22Rv1 (cell line): ENCODE results near the gene SLIT3.

ENCODE experiments used
- CTCF ChIP-seq: fragments of 450-650 bp; IDR thresholded peaks from 2 replicates; pipeline ENCODE4 v1.5.1; 2017; ENCODE audit warnings: mild to moderate bottlenecking
- ZFX ChIP-seq: fragments of 450-650 bp; IDR thresholded peaks from 2 replicates; pipeline ENCODE4 v1.6.1; 2017; ENCODE audit warnings: antibody characterized with exemption, borderline replicate concordance

GRCh38 chr5:168817591-168817990, 483.3 kb downstream of the SLIT3 start:
- TF ChIP-seq CTCF (no peak), ZFX (no peak)
